HCT116 (cell line): Measurements from ENCODE around the gene ERBB4.

Experiments used
- ATF3 ChIP-seq: IDR thresholded peaks from 2 replicates; pipeline ENCODE4 v1.6.1; 2012
- CEBPB ChIP-seq: IDR thresholded peaks from 2 replicates; pipeline ENCODE4 v1.6.1; 2012; ENCODE audit warnings: low read depth
- CTCF ChIP-seq, 3 experiments: fragments of 200-600 bp in 1 of 3; sonication (generic) in 1 of 3; IDR thresholded peaks in 2 of 3; conservative IDR thresholded peaks in 1 of 3; 2 replicates each; pipeline ENCODE4 v1.5.1; 2012 to 2017; ENCODE audit warnings: low read depth in 2 of 3, low read length in 2 of 3, antibody characterized with exemption in 1 of 3, borderline replicate concordance in 1 of 3, control low read depth in 1 of 3, mild to moderate bottlenecking in 1 of 3, mixed read lengths in 1 of 3, mixed run types in 1 of 3, moderate library complexity in 1 of 3; ENCODE audit not compliant: insufficient read depth in 1 of 3
- EZH2 ChIP-seq: fragments of 200-600 bp; sonication (generic); IDR thresholded peaks from 2 replicates; pipeline ENCODE4 v1.6.1; 2017; ENCODE audit warnings: antibody characterized with exemption, mixed run types
- FOSL1 ChIP-seq: IDR thresholded peaks from 2 replicates; pipeline ENCODE4 v1.6.1; 2012; ENCODE audit warnings: low read depth
- JUND ChIP-seq: IDR thresholded peaks from 2 replicates; pipeline ENCODE4 v1.6.1; 2012
- POLR2A ChIP-seq: IDR thresholded peaks from 2 replicates; pipeline ENCODE4 v1.7.0; 2011; ENCODE audit warnings: borderline replicate concordance; ENCODE audit not compliant: insufficient read depth, insufficient read length; ENCODE audit errors: extremely low read depth
- RAD21 ChIP-seq: IDR thresholded peaks from 2 replicates; pipeline ENCODE4 v1.6.1; 2012; ENCODE audit warnings: low read depth, mild to moderate bottlenecking
- SIN3A ChIP-seq: IDR thresholded peaks from 2 replicates; pipeline ENCODE4 v1.6.1; 2012; ENCODE audit warnings: low read depth
- YY1 ChIP-seq: IDR thresholded peaks from 2 replicates; pipeline ENCODE4 v1.6.1; 2011; ENCODE audit warnings: low read length, low read depth, moderate library complexity, mild to moderate bottlenecking; ENCODE audit not compliant: insufficient replicate concordance; ENCODE audit errors: extremely low read depth
- TF ChIP-seq, protein P1 (sequence below): IDR thresholded peaks from 2 replicates; pipeline ENCODE4 v1.6.1; 2012; ENCODE audit warnings: low read depth

GRCh38 chr2:212022966-212023365, 515.6 kb downstream of the ERBB4 start:
- no peak for TF ChIP-seq CTCF (IDR thresholded peaks at IDR 0.05 in 2 of 3, conservative IDR thresholded peaks at IDR 0.05 in 1 of 3; ENCODE audit: borderline replicate concordance in 1 of 3, insufficient read depth in 1 of 3, low read depth in 2 of 3, low read length in 2 of 3)
- no peak for TF ChIP-seq RAD21
- TF ChIP-seq YY1, result no peak
- TF ChIP-seq JUND, result no peak
- TF ChIP-seq POLR2A, result no peak
- TF ChIP-seq EZH2, result no peak
- no peak for TF ChIP-seq SIN3A
- TF ChIP-seq FOSL1, result no peak
- TF ChIP-seq CEBPB, result no peak
- no peak for TF ChIP-seq ATF3
- TF ChIP-seq, protein P1, sequence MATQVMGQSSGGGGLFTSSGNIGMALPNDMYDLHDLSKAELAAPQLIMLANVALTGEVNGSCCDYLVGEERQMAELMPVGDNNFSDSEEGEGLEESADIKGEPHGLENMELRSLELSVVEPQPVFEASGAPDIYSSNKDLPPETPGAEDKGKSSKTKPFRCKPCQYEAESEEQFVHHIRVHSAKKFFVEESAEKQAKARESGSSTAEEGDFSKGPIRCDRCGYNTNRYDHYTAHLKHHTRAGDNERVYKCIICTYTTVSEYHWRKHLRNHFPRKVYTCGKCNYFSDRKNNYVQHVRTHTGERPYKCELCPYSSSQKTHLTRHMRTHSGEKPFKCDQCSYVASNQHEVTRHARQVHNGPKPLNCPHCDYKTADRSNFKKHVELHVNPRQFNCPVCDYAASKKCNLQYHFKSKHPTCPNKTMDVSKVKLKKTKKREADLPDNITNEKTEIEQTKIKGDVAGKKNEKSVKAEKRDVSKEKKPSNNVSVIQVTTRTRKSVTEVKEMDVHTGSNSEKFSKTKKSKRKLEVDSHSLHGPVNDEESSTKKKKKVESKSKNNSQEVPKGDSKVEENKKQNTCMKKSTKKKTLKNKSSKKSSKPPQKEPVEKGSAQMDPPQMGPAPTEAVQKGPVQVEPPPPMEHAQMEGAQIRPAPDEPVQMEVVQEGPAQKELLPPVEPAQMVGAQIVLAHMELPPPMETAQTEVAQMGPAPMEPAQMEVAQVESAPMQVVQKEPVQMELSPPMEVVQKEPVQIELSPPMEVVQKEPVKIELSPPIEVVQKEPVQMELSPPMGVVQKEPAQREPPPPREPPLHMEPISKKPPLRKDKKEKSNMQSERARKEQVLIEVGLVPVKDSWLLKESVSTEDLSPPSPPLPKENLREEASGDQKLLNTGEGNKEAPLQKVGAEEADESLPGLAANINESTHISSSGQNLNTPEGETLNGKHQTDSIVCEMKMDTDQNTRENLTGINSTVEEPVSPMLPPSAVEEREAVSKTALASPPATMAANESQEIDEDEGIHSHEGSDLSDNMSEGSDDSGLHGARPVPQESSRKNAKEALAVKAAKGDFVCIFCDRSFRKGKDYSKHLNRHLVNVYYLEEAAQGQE, result no peak
